Frontal cortex (tissue), 4 donors: ENCODE data around the gene NPPA. TPM values are rescaled to one million over a fixed set of nuclear protein-coding genes. Genes with fewer than 3 reads are reported as not detected.
"Not testable (repeated sequence)": the region's sequence is repeated elsewhere in the genome, so short reads cannot be mapped to it uniquely, and the experiment has no call there.

Source experiments
- DNase-seq, 2 donors: peaks; one replicate each; pipeline ENCODE4 v3.0.0; 2012; ENCODE audit warnings: low spot score in 2 of 2
- FAIRE-seq: peaks from 2 replicates; lab custom pipeline; 2012; peaks lifted over from hg19 to GRCh38; lab: Jason Lieb, UNC
- total RNA-seq: library from RNA; depleted of rRNA; stranded (reverse); fragments of >200 nt; gene quantifications from one replicate; pipeline ENCODE4 v1.2.3, GENCODE V29; 2014
- donor health status: control.
- donor health status: control.
- donor health status: control.

NPPA gene
- total RNA-seq, 1 donor from 2014 or later, result 3.3 TPM

GRCh38 chr1:11823366-11824137 is 24.0 kb downstream of the NPPA start:
- DNase-seq (no peak), FAIRE-seq (no peak)

GRCh38 chr1:11822091-11822490 is 25.5 kb downstream of the NPPA start:
- no peak for FAIRE-seq

GRCh38 chr1:11817192-11817591 is 30.4 kb downstream of the NPPA start:
- DNase-seq, result no peak
- FAIRE-seq, result no peak

More at GRCh38 chr1:11822091-11822490, 25.5 kb downstream of the NPPA start:
- no peak for DNase-seq

DNA sequence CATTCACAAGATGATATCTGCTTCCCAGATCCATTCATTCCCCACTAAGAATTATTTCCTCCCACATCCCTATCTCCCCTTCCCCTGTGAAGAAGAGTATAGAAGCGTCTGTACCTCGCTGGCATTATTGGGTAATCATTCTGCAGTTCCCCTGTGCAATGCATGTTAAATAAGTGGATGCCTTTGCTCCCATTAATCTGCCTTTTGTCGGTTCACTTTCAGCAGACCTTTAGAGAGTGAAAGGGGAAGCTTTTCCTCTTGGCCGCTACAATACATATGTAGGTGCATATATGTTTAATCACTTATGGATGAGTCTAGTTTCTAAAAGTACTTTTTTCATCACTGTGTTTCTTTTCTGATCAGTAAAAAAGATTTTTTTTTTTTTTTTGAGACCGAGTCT is 34.6 kb downstream of the NPPA start:
- no peak for DNase-seq
- no peak for FAIRE-seq

DNA sequence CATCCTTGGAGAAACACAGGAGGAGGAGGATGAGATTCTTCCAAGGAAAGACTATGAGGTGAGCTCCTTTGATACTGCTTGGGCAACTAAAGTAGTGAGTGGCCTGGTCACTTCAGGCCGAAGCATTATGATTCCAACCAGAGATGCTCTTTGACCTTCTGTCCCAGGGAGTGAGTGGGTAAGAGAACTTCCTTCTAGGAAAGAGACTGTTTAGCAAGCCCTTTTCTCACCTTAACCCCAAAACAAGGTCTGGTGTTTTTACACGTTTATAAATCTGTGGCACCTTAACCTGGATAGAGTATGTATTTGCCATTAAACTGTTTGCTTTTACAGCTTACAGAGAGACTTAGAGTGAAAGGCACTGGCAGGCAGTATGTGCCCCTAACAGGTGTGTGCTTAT is 40.5 kb downstream of the NPPA start:
- no peak for FAIRE-seq

GRCh38 chr1:11806307-11806936 is 41.2 kb downstream of the NPPA start:
- FAIRE-seq (no peak), DNase-seq (no peak)

More for the DNA sequence above, 40.5 kb downstream of the NPPA start:
- DNase-seq, result no peak

DNA sequence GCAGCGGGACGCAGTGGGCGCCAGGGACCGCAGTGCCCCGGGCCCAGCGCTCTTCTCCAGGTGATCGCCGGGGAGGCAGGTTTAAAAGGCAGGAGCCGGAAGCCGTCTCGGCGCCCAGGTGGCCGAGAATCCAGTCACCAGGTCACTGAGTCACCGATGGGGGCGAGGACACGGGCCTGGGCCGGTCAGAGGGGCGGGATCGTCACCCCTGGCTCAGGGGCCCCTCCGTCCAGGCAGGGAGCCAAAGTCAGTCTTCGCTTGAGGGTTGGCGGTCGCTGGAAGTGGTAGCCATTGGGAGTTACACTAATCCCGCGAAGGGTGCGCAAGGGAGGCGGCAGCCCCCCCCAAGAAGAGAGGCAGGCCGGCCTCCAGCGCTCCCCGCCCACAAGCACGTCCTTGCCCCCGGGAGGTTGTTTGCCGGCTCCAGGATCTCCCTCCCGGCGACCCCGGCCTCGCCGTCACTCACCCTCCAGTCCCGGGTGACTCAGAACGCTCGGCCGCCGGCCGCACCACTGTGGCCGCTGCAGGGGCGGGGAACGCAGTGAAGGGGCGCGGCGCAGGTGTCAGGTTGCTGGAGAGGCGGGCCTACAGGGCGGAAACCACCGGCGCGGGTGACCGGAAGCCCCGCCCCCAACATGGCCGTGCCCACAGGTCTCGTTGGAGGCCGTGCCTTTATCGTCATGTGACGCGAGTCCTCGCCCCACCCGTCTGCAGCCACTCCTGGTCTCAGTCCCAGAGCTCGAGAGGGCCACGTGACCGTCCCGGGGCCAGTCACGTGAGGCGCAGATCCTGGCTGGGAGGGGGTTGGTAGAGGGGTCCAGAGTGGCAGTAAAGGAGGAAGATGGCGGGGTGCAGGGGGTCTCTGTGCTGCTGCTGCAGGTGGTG is 41.9 kb downstream of the NPPA start, which contains the start of the genes CLCN6 and MTHFR:
TSS of gene CLCN6 (plus strand) at position 770 of the 885 bp plus-strand sequence. CDS start at position 842, 72 bp downstream.
TSS of gene MTHFR (minus strand) at position 543 of the 885 bp plus-strand sequence. CDS start 2,848 bp downstream, outside the sequence.
- DNase-seq, result peak; percentile 96 to 97
- no peak for FAIRE-seq

GRCh38 chr1:11804666-11805421 is 42.7 kb downstream of the NPPA start:
- FAIRE-seq, result no peak
- no peak for DNase-seq

GRCh38 chr1:11803924-11804665 is 43.5 kb downstream of the NPPA start:
- not testable (repeated sequence) for DNase-seq, FAIRE-seq

GRCh38 chr1:11802973-11803885 is 44.4 kb downstream of the NPPA start:
- FAIRE-seq, result no peak

DNA sequence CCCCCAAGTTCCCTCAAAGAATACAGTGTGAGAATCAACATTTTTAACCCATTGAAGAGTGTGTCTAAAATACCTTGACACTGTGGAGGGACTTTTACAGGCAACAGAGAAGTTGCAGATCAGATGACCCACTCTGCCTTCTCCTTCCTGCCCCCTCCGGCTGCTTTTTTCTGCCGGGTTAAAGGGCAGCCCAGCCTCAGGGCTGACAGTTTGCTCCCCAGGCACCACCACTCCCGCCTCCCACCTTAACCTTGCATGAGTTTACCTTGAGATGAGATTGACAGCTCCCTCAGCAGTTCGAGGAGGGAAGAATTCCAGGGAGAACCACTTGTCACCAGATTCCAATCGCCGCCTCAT is 45.0 kb downstream of the NPPA start:
- no peak for DNase-seq
- FAIRE-seq, result no peak

More at GRCh38 chr1:11802973-11803885, 44.4 kb downstream of the NPPA start:
- peak in 1 of 2 donors; percentile 66 for DNase-seq

- DNase-seq (no peak), FAIRE-seq (no peak)
Observed at GRCh38 chr1:11800756-11801433, 46.7 kb downstream of the NPPA start.

- DNase-seq, result no peak
- no peak for FAIRE-seq
Observed at GRCh38 chr1:11800391-11800755, 47.2 kb downstream of the NPPA start.

DNA sequence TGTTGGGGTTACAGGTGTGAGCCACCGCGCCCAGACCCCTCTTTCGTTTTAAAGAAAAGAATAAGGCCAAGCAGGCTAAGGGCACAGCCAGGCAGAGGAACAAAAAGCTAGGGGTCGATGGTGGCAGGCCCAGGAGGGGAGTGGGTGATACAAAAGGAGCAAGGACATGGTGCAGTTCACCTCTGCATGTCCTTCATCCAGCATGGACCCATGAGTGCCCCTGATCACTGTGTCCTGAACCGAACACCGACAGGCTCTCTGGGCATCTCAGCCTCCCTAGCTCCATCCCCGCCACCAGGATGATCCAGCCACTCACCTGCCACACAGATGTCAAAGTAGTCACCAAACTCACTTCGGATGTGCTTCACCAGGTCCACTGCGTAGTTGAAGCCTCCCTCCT is 47.7 kb downstream of the NPPA start:
- FAIRE-seq, result no peak
- DNase-seq, result no peak

DNA sequence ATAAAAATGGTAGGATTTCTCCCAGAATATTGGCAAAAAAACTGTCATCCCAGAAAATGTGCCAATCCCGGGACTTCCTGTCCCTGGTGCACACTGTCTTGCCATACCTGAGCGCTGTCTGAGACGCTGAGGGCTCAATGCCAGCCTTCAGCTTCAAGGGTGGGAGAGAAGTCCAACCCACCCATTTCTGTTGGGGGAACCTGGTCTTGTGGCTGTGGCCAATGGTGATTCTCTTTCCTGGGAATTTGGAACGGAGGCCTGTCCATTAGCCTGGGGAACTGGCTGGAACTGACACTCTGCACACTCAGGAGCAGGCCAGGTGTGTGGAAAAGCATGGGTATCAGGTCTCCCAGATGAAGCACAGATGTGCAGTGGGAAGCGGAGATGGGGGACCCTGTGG is 48.5 kb downstream of the NPPA start:
- no peak for DNase-seq
- FAIRE-seq, result no peak

DNA sequence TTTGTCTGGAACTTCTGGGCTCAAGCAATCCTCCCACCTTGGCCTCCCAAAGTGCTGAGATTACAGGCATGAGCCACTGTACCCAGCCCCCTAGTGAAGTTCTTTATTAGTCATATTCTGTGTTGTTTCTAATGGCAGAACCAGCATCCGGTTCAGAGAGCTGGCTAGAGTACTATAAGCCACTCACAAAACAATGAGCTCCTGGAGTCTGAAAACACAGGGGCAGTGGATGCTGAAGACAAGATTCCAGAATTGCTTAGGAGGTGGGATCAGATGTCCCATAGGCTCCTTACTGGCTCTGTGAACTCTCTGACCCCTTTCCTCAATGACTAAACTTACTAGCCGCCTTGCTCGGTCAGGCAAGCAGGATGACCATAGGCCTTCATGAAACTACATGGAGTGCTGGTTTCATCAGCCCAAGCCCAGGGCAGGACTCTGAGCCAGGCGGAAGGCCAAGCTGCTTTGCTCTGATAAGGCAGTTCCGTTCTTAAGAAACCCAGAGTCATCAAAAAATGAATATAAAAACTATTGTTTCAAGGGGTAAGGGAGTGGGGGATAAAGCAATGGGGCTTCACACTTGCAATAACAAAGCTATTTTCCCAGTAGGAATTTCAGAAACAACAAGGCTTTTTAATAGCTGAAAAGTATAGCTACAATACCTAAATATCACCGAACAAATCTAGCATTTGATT is 49.9 kb downstream of the NPPA start:
- no peak for DNase-seq
- FAIRE-seq, result no peak
